Right lobe of liver (tissue), 4 donors: Measurements from ENCODE around the gene TBX4.

Experiments
- CTCF ChIP-seq, 4 donors: fragments of 200-600 bp in 3 of 4; fragments of 450-650 bp in 1 of 4; IDR thresholded peaks; one replicate each; pipeline versions ENCODE4 v1.5.1 to v1.8.0; 2016 to 2022; ENCODE audit warnings: antibody characterized with exemption in 4 of 4, mild to moderate bottlenecking in 2 of 4
- POLR2A ChIP-seq: fragments of 450-650 bp; IDR thresholded peaks from one replicate; pipeline ENCODE4 v1.6.1; 2017; ENCODE audit warnings: antibody characterized with exemption, mild to moderate bottlenecking
- donor health status: DM: no; HTN: no; CAD: no.
- donor health status: DM: no; HTN: no; CAD: no.
- donor health status: DM: no; HTN: yes; CAD: no.

GRCh38 chr17:61534414-61534813 is 82.2 kb downstream of the TBX4 start:
- no peak for TF ChIP-seq POLR2A
- no peak for TF ChIP-seq CTCF (IDR thresholded peaks at IDR 0.05)
